ENCODE measurements around the gene VAT1L.

The VAT1L gene

DNA sequence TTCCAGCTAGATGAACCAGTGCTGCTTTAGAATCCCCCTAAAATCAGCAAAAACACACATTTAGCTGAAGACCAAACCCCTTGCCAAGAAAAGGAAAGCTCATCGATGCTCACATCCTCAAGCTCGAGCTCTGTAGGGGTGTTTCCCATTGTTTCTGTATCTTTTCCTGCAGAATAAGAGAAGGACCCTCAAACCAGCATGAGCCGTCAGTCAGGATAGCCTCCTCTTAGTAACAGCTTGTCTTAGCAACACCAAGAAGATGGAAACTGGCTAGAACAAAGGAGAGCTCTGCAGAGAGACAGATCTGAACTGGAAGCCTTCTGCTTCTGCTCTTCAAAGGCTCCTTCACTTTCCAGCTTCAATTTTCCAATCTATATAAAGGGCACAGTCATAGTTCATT is 32.0 kb downstream of the VAT1L start:
- no peaks in the 10 kb centered on the region for H3F3A ChIP-seq (ENCODE audit: control insufficient read depth, insufficient read depth)
- H3K9me2 ChIP-seq (replicated peaks; ENCODE audit: control insufficient read depth, low read length): no peaks in the 10 kb centered on the region
- no peaks in the 10 kb centered on the region for H3K4me1 ChIP-seq (ENCODE audit: control insufficient read depth, low read length)
- H4K20me1 ChIP-seq (ENCODE audit: control insufficient read depth, insufficient read depth, low read depth, low read length): no peaks in the 10 kb centered on the region
- TF ChIP-seq, protein P1, sequence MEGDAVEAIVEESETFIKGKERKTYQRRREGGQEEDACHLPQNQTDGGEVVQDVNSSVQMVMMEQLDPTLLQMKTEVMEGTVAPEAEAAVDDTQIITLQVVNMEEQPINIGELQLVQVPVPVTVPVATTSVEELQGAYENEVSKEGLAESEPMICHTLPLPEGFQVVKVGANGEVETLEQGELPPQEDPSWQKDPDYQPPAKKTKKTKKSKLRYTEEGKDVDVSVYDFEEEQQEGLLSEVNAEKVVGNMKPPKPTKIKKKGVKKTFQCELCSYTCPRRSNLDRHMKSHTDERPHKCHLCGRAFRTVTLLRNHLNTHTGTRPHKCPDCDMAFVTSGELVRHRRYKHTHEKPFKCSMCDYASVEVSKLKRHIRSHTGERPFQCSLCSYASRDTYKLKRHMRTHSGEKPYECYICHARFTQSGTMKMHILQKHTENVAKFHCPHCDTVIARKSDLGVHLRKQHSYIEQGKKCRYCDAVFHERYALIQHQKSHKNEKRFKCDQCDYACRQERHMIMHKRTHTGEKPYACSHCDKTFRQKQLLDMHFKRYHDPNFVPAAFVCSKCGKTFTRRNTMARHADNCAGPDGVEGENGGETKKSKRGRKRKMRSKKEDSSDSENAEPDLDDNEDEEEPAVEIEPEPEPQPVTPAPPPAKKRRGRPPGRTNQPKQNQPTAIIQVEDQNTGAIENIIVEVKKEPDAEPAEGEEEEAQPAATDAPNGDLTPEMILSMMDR (IDR thresholded peaks at IDR 0.05; ENCODE audit: low read depth, low read length, poor library complexity, severe bottlenecking): no peak
- TF ChIP-seq EZH2phosphoT487 (IDR thresholded peaks at IDR 0.05; ENCODE audit: borderline replicate concordance, low read length): no peak
- no peak overlapping the region for H3K4me2 ChIP-seq (ENCODE audit: low read length)
- H3K27ac ChIP-seq (ENCODE audit: low read depth, low read length): no peak overlapping the region
- no peaks in the 10 kb centered on the region for H3K9me3 ChIP-seq (ENCODE audit: control insufficient read depth, insufficient read depth, low read length)
- H3K4me3 ChIP-seq (ENCODE audit: low read length): no peak overlapping the region
- H3K27me3 ChIP-seq (ENCODE audit: control insufficient read depth, low read length): no peaks in the 10 kb centered on the region
- no peaks in the 10 kb centered on the region for H3K36me3 ChIP-seq (ENCODE audit: control insufficient read depth, low read length)
- H3K79me2 ChIP-seq (ENCODE audit: control insufficient read depth, low read length): no peaks in the 10 kb centered on the region

DNA sequence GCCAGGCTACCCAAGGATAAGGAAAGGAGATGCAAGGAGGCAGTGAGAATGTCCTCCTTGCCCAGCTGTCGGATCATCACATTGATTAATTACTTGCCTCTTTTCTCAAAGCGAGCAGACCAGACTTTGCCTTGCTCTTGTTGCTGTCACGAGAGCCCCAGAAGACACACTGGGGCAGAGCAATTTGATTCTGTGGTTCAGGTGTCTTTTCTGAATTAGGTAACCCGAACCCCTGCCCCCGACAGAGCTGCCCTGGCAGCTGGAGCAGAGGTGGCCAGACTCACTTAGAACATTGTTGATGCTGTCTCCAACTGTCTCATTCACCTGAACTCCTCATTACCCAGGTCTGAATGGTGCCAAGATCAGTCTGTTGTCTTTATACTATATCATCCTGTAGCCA is 34.3 kb downstream of the VAT1L start:
- Histone ChIP-seq H3K9me2 (replicated peaks; ENCODE audit: control insufficient read depth, low read length) (no peaks in the 10 kb centered on the region), H3K27me3 (ENCODE audit: control insufficient read depth, low read length) (no peaks in the 10 kb centered on the region), H3K4me2 (ENCODE audit: low read length) (no peak overlapping the region), H3K4me3 (ENCODE audit: low read length) (no peak overlapping the region), H3K79me2 (ENCODE audit: control insufficient read depth, low read length) (no peaks in the 10 kb centered on the region), H4K20me1 (ENCODE audit: control insufficient read depth, insufficient read depth, low read depth, low read length) (no peaks in the 10 kb centered on the region), H3F3A (ENCODE audit: control insufficient read depth, insufficient read depth) (no peaks in the 10 kb centered on the region), H3K4me1 (ENCODE audit: control insufficient read depth, low read length) (no peaks in the 10 kb centered on the region), H3K27ac (ENCODE audit: low read depth, low read length) (no peak overlapping the region), H3K9me3 (ENCODE audit: control insufficient read depth, insufficient read depth, low read length) (no peaks in the 10 kb centered on the region), H3K36me3 (ENCODE audit: control insufficient read depth, low read length) (no peaks in the 10 kb centered on the region)
- TF ChIP-seq EZH2phosphoT487 (IDR thresholded peaks at IDR 0.05; ENCODE audit: borderline replicate concordance, low read length): no peak
- TF ChIP-seq, protein P1 (IDR thresholded peaks at IDR 0.05; ENCODE audit: low read depth, low read length, poor library complexity, severe bottlenecking): no peak

DNA sequence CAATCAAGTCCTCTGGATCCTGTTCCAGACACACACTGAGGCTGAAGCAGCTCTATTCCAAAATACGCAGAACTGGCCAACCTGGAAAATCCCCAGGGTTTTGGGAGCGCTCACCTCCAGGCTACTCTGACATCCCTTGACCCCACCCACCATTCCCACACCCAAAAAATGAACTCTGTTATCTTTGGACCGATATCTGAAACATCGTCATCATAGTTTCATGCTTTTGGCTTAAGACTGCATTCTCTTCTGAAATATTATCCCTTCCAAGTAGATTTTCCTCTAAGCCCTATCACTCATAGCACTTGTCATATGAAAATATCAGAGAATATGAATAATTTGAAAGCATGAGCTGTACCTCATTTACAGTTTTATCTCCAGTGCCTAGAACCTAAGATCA is 34.7 kb downstream of the VAT1L start:
- Histone ChIP-seq H3K27me3 (ENCODE audit: control insufficient read depth, low read length) (no peaks in the 10 kb centered on the region), H3F3A (ENCODE audit: control insufficient read depth, insufficient read depth) (no peaks in the 10 kb centered on the region), H4K20me1 (ENCODE audit: control insufficient read depth, insufficient read depth, low read depth, low read length) (no peaks in the 10 kb centered on the region), H3K36me3 (ENCODE audit: control insufficient read depth, low read length) (no peaks in the 10 kb centered on the region), H3K79me2 (ENCODE audit: control insufficient read depth, low read length) (no peaks in the 10 kb centered on the region), H3K4me2 (ENCODE audit: low read length) (no peak overlapping the region), H3K27ac (ENCODE audit: low read depth, low read length) (no peak overlapping the region), H3K9me2 (replicated peaks; ENCODE audit: control insufficient read depth, low read length) (no peaks in the 10 kb centered on the region), H3K9me3 (ENCODE audit: control insufficient read depth, insufficient read depth, low read length) (no peaks in the 10 kb centered on the region), H3K4me1 (ENCODE audit: control insufficient read depth, low read length) (no peaks in the 10 kb centered on the region), H3K4me3 (ENCODE audit: low read length) (no peak overlapping the region)
- TF ChIP-seq, protein P1 (IDR thresholded peaks at IDR 0.05; ENCODE audit: low read depth, low read length, poor library complexity, severe bottlenecking): no peak
- no peak for TF ChIP-seq EZH2phosphoT487 (IDR thresholded peaks at IDR 0.05; ENCODE audit: borderline replicate concordance, low read length)

GRCh38 chr16:77825196-77825595 is 36.8 kb downstream of the VAT1L start:
- no peak overlapping the region for H3K4me3 ChIP-seq (ENCODE audit: low read length)
- no peaks in the 10 kb centered on the region for H3F3A ChIP-seq (ENCODE audit: control insufficient read depth, insufficient read depth)
- H3K4me1 ChIP-seq (ENCODE audit: control insufficient read depth, low read length): no peaks in the 10 kb centered on the region
- no peaks in the 10 kb centered on the region for H3K27me3 ChIP-seq (ENCODE audit: control insufficient read depth, low read length)
- no peaks in the 10 kb centered on the region for H3K9me3 ChIP-seq (ENCODE audit: control insufficient read depth, insufficient read depth, low read length)
- H4K20me1 ChIP-seq (ENCODE audit: control insufficient read depth, insufficient read depth, low read depth, low read length): no peaks in the 10 kb centered on the region
- H3K4me2 ChIP-seq (ENCODE audit: low read length): no peak overlapping the region
- no peak overlapping the region for H3K27ac ChIP-seq (ENCODE audit: low read depth, low read length)
- H3K79me2 ChIP-seq (ENCODE audit: control insufficient read depth, low read length): no peaks in the 10 kb centered on the region
- H3K36me3 ChIP-seq (ENCODE audit: control insufficient read depth, low read length): no peaks in the 10 kb centered on the region
- TF ChIP-seq EZH2phosphoT487 (IDR thresholded peaks at IDR 0.05; ENCODE audit: borderline replicate concordance, low read length): no peak
- TF ChIP-seq, protein P1 (IDR thresholded peaks at IDR 0.05; ENCODE audit: low read depth, low read length, poor library complexity, severe bottlenecking): no peak
- no peaks in the 10 kb centered on the region for H3K9me2 ChIP-seq (replicated peaks; ENCODE audit: control insufficient read depth, low read length)
